ENCODE data around the gene NKD1.

- TF ChIP-seq, protein P1, sequence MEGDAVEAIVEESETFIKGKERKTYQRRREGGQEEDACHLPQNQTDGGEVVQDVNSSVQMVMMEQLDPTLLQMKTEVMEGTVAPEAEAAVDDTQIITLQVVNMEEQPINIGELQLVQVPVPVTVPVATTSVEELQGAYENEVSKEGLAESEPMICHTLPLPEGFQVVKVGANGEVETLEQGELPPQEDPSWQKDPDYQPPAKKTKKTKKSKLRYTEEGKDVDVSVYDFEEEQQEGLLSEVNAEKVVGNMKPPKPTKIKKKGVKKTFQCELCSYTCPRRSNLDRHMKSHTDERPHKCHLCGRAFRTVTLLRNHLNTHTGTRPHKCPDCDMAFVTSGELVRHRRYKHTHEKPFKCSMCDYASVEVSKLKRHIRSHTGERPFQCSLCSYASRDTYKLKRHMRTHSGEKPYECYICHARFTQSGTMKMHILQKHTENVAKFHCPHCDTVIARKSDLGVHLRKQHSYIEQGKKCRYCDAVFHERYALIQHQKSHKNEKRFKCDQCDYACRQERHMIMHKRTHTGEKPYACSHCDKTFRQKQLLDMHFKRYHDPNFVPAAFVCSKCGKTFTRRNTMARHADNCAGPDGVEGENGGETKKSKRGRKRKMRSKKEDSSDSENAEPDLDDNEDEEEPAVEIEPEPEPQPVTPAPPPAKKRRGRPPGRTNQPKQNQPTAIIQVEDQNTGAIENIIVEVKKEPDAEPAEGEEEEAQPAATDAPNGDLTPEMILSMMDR (IDR thresholded peaks at IDR 0.05) = no peak
- no peak for TF ChIP-seq EP300 (IDR thresholded peaks at IDR 0.05)
- no peak for TF ChIP-seq POLR2A (IDR thresholded peaks at IDR 0.05)
- no peak for TF ChIP-seq POLR2AphosphoS5 (IDR thresholded peaks at IDR 0.05)
Observed at GRCh38 chr16:50659806-50660205, 111.6 kb downstream of the NKD1 start.
